HCT116 (cell line): ENCODE data around the gene CHAF1B.

Experiments
- ATF3 ChIP-seq: IDR thresholded peaks from 2 replicates; pipeline ENCODE4 v1.6.1; 2012
- CBX3 ChIP-seq: IDR thresholded peaks from 2 replicates; pipeline ENCODE4 v1.6.1; 2012; ENCODE audit warnings: low read depth
- CTCF ChIP-seq, 3 experiments: fragments of 200-600 bp in 1 of 3; sonication (generic) in 1 of 3; IDR thresholded peaks in 2 of 3; conservative IDR thresholded peaks in 1 of 3; 2 replicates each; pipeline ENCODE4 v1.5.1; 2012 to 2017; ENCODE audit warnings: low read depth in 2 of 3, low read length in 2 of 3, antibody characterized with exemption in 1 of 3, borderline replicate concordance in 1 of 3, control low read depth in 1 of 3, mild to moderate bottlenecking in 1 of 3, mixed read lengths in 1 of 3, mixed run types in 1 of 3, moderate library complexity in 1 of 3; ENCODE audit not compliant: insufficient read depth in 1 of 3
- EZH2 ChIP-seq: fragments of 200-600 bp; sonication (generic); IDR thresholded peaks from 2 replicates; pipeline ENCODE4 v1.6.1; 2017; ENCODE audit warnings: antibody characterized with exemption, mixed run types
- POLR2A ChIP-seq: IDR thresholded peaks from 2 replicates; pipeline ENCODE4 v1.7.0; 2011; ENCODE audit warnings: borderline replicate concordance; ENCODE audit not compliant: insufficient read depth, insufficient read length; ENCODE audit errors: extremely low read depth
- POLR2AphosphoS5 ChIP-seq: IDR thresholded peaks from 2 replicates; pipeline ENCODE4 v1.6.1; 2011; ENCODE audit warnings: mild to moderate bottlenecking, low read depth, low read length, moderate library complexity
- RAD21 ChIP-seq: IDR thresholded peaks from 2 replicates; pipeline ENCODE4 v1.6.1; 2012; ENCODE audit warnings: low read depth, mild to moderate bottlenecking
- REST ChIP-seq: IDR thresholded peaks from 2 replicates; pipeline ENCODE4 v1.6.1; 2012; ENCODE audit warnings: low read depth
- SP1 ChIP-seq: IDR thresholded peaks from 2 replicates; pipeline ENCODE4 v1.6.1; 2012; ENCODE audit warnings: low read depth
- YY1 ChIP-seq: IDR thresholded peaks from 2 replicates; pipeline ENCODE4 v1.6.1; 2011; ENCODE audit warnings: low read length, low read depth, moderate library complexity, mild to moderate bottlenecking; ENCODE audit not compliant: insufficient replicate concordance; ENCODE audit errors: extremely low read depth
- ZFX ChIP-seq: fragments of 450-650 bp; IDR thresholded peaks from 2 replicates; pipeline ENCODE4 v1.6.1; 2017

GRCh38 chr21:36350282-36350910 is 34.8 kb upstream of the CHAF1B start:
- TF ChIP-seq EZH2 = no peak
- TF ChIP-seq POLR2AphosphoS5 = no peak
- no peak for TF ChIP-seq POLR2A
- TF ChIP-seq CTCF (IDR thresholded peaks at IDR 0.05 in 2 of 3, conservative IDR thresholded peaks at IDR 0.05 in 1 of 3; ENCODE audit: borderline replicate concordance in 1 of 3, insufficient read depth in 1 of 3, low read depth in 2 of 3, low read length in 2 of 3) = no peak
- TF ChIP-seq RAD21 = no peak
- TF ChIP-seq CBX3 = no peak
- no peak for TF ChIP-seq REST
- no peak for TF ChIP-seq ATF3
- TF ChIP-seq SP1 = no peak
- TF ChIP-seq YY1 = no peak
- TF ChIP-seq ZFX = no peak
